A549 (cell line): Measurements from ENCODE around the gene CASTOR1. TPM values are rescaled to one million over a fixed set of nuclear protein-coding genes. Genes with fewer than 3 reads are reported as not detected.

ENCODE experiments used
- ATAC-seq, 2 experiments: fragments of 200-7000 bp in 1 of 2; fragments of >200 bp in 1 of 2; cut with Nextera tagmentation in 1 of 2; cut with Tn5 transposase in 1 of 2; 3 replicates each; pipeline versions ENCODE4 v1.8.0 to v1.9.1; 2018 to 2020; ENCODE audit warnings: mild to moderate bottlenecking in 1 of 2, moderate library complexity in 1 of 2
- CTCF ChIA-PET: fragments of 300-600 bp; sonication (Branson Sonifier 250); formaldehyde crosslinking; extraction: SDS; loops from one replicate; lab custom pipeline; 2021; ENCODE audit warnings: antibody characterized with exemption, inconsistent platforms; lab: Yijun Ruan, JAX
- POLR2A ChIA-PET: fragments of 350-600 bp; formaldehyde crosslinking; extraction: SDS; loops from one replicate; lab custom pipeline; 2021; ENCODE audit warnings: antibody characterized with exemption, inconsistent platforms; lab: Yijun Ruan, JAX
- DNase-seq, 2 experiments: peaks; one replicate each; pipeline versions ENCODE4 v3.0.0 to v3.0.0-alpha.2; 2011 to 2016; ENCODE audit warnings: low read depth in 1 of 2, low spot score in 1 of 2
- FAIRE-seq: peaks from 2 replicates; lab custom pipeline; 2011; peaks lifted over from hg19 to GRCh38; lab: Jason Lieb, UNC
- H3K27ac ChIP-seq, 2 experiments: fragments of >200 bp; sonication (Bioruptor Twin); formaldehyde crosslinking; 3 replicates each; pipeline ENCODE4 v1.5.1; 2016 to 2017
- H3K4me1 ChIP-seq: fragments of >200 bp; sonication (Bioruptor Twin); formaldehyde crosslinking; 3 replicates; pipeline ENCODE4 v1.6.1; 2016
- H3K4me2 ChIP-seq: fragments of >200 bp; sonication (Bioruptor Twin); formaldehyde crosslinking; 3 replicates; pipeline ENCODE4 v1.6.1; 2016
- H3K4me3 ChIP-seq: fragments of >200 bp; sonication (Bioruptor Twin); formaldehyde crosslinking; 3 replicates; pipeline ENCODE4 v1.5.1; 2016
- H3K9me3 ChIP-seq: fragments of >200 bp; sonication (Bioruptor Twin); formaldehyde crosslinking; 3 replicates; pipeline ENCODE4 v1.6.1; 2016
- BCL3 ChIP-seq: fragments of >200 bp; sonication (Bioruptor Twin); formaldehyde crosslinking; IDR thresholded peaks from 3 replicates; pipeline ENCODE4 v1.6.1; 2016
- E2F6 ChIP-seq: IDR thresholded peaks from 2 replicates; pipeline ENCODE4 v1.6.1; 2012; ENCODE audit warnings: low read depth, borderline replicate concordance
- EHF ChIP-seq: fragments of 250-450 bp; sonication (Bioruptor Pico); IDR thresholded peaks from 2 replicates; pipeline ENCODE4 v1.5.0; 2020; ENCODE audit warnings: mild to moderate bottlenecking
- EHMT2 ChIP-seq: fragments of 200-600 bp; sonication (generic); IDR thresholded peaks from 2 replicates; pipeline ENCODE4 v1.6.1; 2016; ENCODE audit warnings: antibody characterized with exemption, low read depth, mild to moderate bottlenecking, moderate library complexity
- EP300 ChIP-seq, 2 experiments: fragments of >200 bp; sonication (Bioruptor Twin); formaldehyde crosslinking; IDR thresholded peaks; 2 replicates in 1 of 2; 3 replicates in 1 of 2; pipeline ENCODE4 v1.6.1; 2016 to 2017
- FOSB ChIP-seq: fragments of 250-450 bp; sonication (Bioruptor Pico); IDR thresholded peaks from 2 replicates; pipeline ENCODE4 v1.5.0; 2020; ENCODE audit warnings: mild to moderate bottlenecking, moderate library complexity
- HES2 ChIP-seq: fragments of >200 bp; sonication (Bioruptor Twin); formaldehyde crosslinking; IDR thresholded peaks from 2 replicates; pipeline ENCODE4 v1.6.1; 2016
- HMGXB4 ChIP-seq: fragments of 250-450 bp; sonication (Bioruptor Pico); IDR thresholded peaks from 2 replicates; pipeline ENCODE4 v1.5.0; 2021; ENCODE audit warnings: mild to moderate bottlenecking, moderate library complexity, borderline replicate concordance
- HOXA7 ChIP-seq: fragments of 250-450 bp; sonication (Bioruptor Pico); IDR thresholded peaks from 2 replicates; pipeline ENCODE4 v1.5.0; 2020; ENCODE audit warnings: mild to moderate bottlenecking, moderate library complexity
- HOXB13 ChIP-seq: fragments of 250-450 bp; sonication (Bioruptor Pico); IDR thresholded peaks from 2 replicates; pipeline ENCODE4 v1.5.0; 2020; ENCODE audit warnings: low read depth, mild to moderate bottlenecking, moderate library complexity
- HOXB5 ChIP-seq: fragments of 250-450 bp; sonication (Bioruptor Pico); IDR thresholded peaks from 2 replicates; pipeline ENCODE4 v1.5.0; 2020; ENCODE audit warnings: mild to moderate bottlenecking, moderate library complexity
- JUN ChIP-seq, 2 experiments: fragments of >200 bp; sonication (Bioruptor Twin); formaldehyde crosslinking; IDR thresholded peaks; 2 replicates in 1 of 2; 3 replicates in 1 of 2; pipeline ENCODE4 v1.6.1; 2016 to 2017
- MAFK ChIP-seq: fragments of 450-650 bp; IDR thresholded peaks from 2 replicates; pipeline ENCODE4 v1.6.1; 2014; ENCODE audit not compliant: partially characterized antibody
- POLR2AphosphoS2 ChIP-seq: conservative IDR thresholded peaks from 2 replicates; pipeline ENCODE4 v1.6.1; 2012; ENCODE audit warnings: low read length, improper control_type of control experiment, inconsistent platforms
- RAD21 ChIP-seq, 2 experiments: fragments of >200 bp in 1 of 2; sonication (Bioruptor Twin) in 1 of 2; formaldehyde crosslinking in 1 of 2; IDR thresholded peaks in 1 of 2; conservative IDR thresholded peaks in 1 of 2; 2 replicates in 1 of 2; 3 replicates in 1 of 2; pipeline ENCODE4 v1.6.1; 2012 to 2018; ENCODE audit warnings: inconsistent platforms in 1 of 2
- RARB ChIP-seq: fragments of 250-450 bp; sonication (Bioruptor Pico); IDR thresholded peaks from 2 replicates; pipeline ENCODE4 v1.8.0; 2021; ENCODE audit warnings: mild to moderate bottlenecking, moderate library complexity
- RCOR1 ChIP-seq: fragments of 150-350 bp; IDR thresholded peaks from 2 replicates; pipeline ENCODE4 v1.6.1; 2014; ENCODE audit warnings: antibody characterized with exemption, low read length, low read depth
- RFX5 ChIP-seq: fragments of 450-650 bp; IDR thresholded peaks from 2 replicates; pipeline ENCODE4 v1.7.1; 2014; ENCODE audit warnings: antibody characterized with exemption, mild to moderate bottlenecking, moderate library complexity
- RNF2 ChIP-seq: fragments of 200-600 bp; sonication (generic); IDR thresholded peaks from 2 replicates; pipeline ENCODE4 v1.6.1; 2016; ENCODE audit warnings: low read depth, mild to moderate bottlenecking, antibody characterized with exemption, moderate library complexity, borderline replicate concordance
- SMC3 ChIP-seq: fragments of >200 bp; sonication (Bioruptor Twin); formaldehyde crosslinking; IDR thresholded peaks from 3 replicates; pipeline ENCODE4 v1.6.1; 2018; ENCODE audit warnings: inconsistent platforms
- SREBF2 ChIP-seq: fragments of 450-650 bp; IDR thresholded peaks from 2 replicates; pipeline ENCODE4 v1.6.1; 2014; ENCODE audit warnings: mild to moderate bottlenecking, moderate library complexity
- TP53 ChIP-seq: fragments of 250-450 bp; sonication (Bioruptor Pico); IDR thresholded peaks from 2 replicates; pipeline ENCODE4 v1.5.0; 2021; ENCODE audit warnings: mild to moderate bottlenecking, moderate library complexity
- ZFP36 ChIP-seq: fragments of 450-650 bp; IDR thresholded peaks from 2 replicates; pipeline ENCODE4 v1.6.1; 2014; ENCODE audit warnings: borderline replicate concordance; ENCODE audit not compliant: partially characterized antibody
- ZNF302 ChIP-seq: fragments of 250-450 bp; sonication (Bioruptor Pico); IDR thresholded peaks from 2 replicates; pipeline ENCODE4 v1.9.0; 2021; ENCODE audit warnings: inconsistent platforms, mild to moderate bottlenecking, moderate library complexity
- WGBS: methylation state at CpG from one replicate; pipeline ENCODE4 v1.1.6; 2017; ENCODE audit errors: missing lambda C conversion rate; 5-methylcytosine and 5-hydroxymethylcytosine counted together
- polyA plus RNA-seq, 4 experiments: library from polyadenylated mRNA; depleted of rRNA in 3 of 4; stranded (reverse); fragments of >200 nt; fragmentation: RNase III in 1 of 4; extraction: RNeasy Plus Mini Kit Qiagen cat#74134 plus additional on column Dnase treatment in 1 of 4; gene quantifications; 2 replicates in 3 of 4; 3 replicates in 1 of 4; pipeline ENCODE4 v1.2.3, GENCODE V29; 2011 to 2017

The CASTOR1 gene
- polyA plus RNA-seq, 2 of the 4 experiments (the other 2 are of a cell fraction) = 4.7 to 12.2 TPM

- TF ChIP-seq RAD21 (conservative IDR thresholded peaks at IDR 0.05 in 1 of 2, IDR thresholded peaks at IDR 0.05 in 1 of 2) (no peak), RARB (CRISPR knock-in tag) (no peak), HES2 (no peak), RFX5 (no peak)
These were observed 38.5 kb downstream of the CASTOR1 start (continued) for GRCh38 chr22:30250661-30251267.

- peak overlapping the region; percentile 99 to 100 for H3K27ac ChIP-seq
- FAIRE-seq = no peak
- 73% methylated on average over 2 of the region's 3 CpGs for WGBS
- H3K4me1 ChIP-seq = peaks cover 100% of the 10 kb centered on the region
- DNase-seq = no peak
- ATAC-seq = no peak
- CTCF ChIA-PET = interaction anchor here (0.9 to 2.4 kb wide), 5 partner anchors 12 to 142 kb away, joined by 3 to 15 read pairs (median 4); no protein-coding TSS in a partner anchor
- POLR2A ChIA-PET = interaction anchor here (0.7 to 1.3 kb wide), 3 partner anchors 11 to 40 kb away, joined by 3 to 8 read pairs (median 4); no protein-coding TSS in a partner anchor
- no peaks in the 10 kb centered on the region for H3K9me3 ChIP-seq
- H3K4me3 ChIP-seq = 0 out of 3 replicates have a peak overlapping the region, but pooled peaks have one; percentile 11
- TF ChIP-seq BCL3 = no peak
- TF ChIP-seq E2F6 = no peak
- TF ChIP-seq JUN (IDR thresholded peaks at IDR 0.05) = 0 out of 5 replicates have a peak, but pooled peaks of 1 of the 2 experiments have one; percentile 5
- no peak for TF ChIP-seq SREBF2
- TF ChIP-seq MAFK = no peak
- 0 out of 2 replicates have a peak, but pooled peaks have one; percentile 37 for TF ChIP-seq FOSB (CRISPR knock-in tag)
- TF ChIP-seq HOXA7 = peak; percentile 70; the same call in 1 of the 2 replicates
- peak; percentile 74; the same call in 1 of the 2 replicates for TF ChIP-seq EHF (CRISPR knock-in tag)
- TF ChIP-seq HMGXB4 (CRISPR knock-in tag) = no peak
- TF ChIP-seq HOXB13 = 0 out of 2 replicates have a peak, but pooled peaks have one; percentile 59
- 0 out of 2 replicates have a peak, but pooled peaks have one; percentile 38 for TF ChIP-seq POLR2AphosphoS2
- no peak for TF ChIP-seq SMC3
- peak overlapping the region; percentile 99 for H3K4me2 ChIP-seq
These were observed 39.2 kb downstream of the CASTOR1 start for GRCh38 chr22:30250039-30250565.

- POLR2A ChIA-PET = interaction anchor here (1.3 kb wide), 1 partner anchor 11 kb away, joined by 4 read pairs; no protein-coding TSS in a partner anchor
- TF ChIP-seq ZNF302 (CRISPR knock-in tag) = peak; percentile 38; the same call in 1 of the 2 replicates
- 0 out of 2 replicates have a peak, but pooled peaks have one; percentile 19 for TF ChIP-seq TP53 (CRISPR knock-in tag)
- TF ChIP-seq HOXB5 (CRISPR knock-in tag) = peak; percentile 12; the same call in 1 of the 2 replicates
- TF ChIP-seq E2F6 = peak; percentile 28; the same call in 1 of the 2 replicates
- peak; percentile 55; the same call in 1 of the 2 replicates for TF ChIP-seq EHF (CRISPR knock-in tag)
- peak; percentile 18 for TF ChIP-seq ZFP36
- TF ChIP-seq RCOR1 = no peak
- peak; percentile 85 for TF ChIP-seq HOXB13
- no peak for TF ChIP-seq EHMT2
- no peak for TF ChIP-seq EP300 (IDR thresholded peaks at IDR 0.05)
- no peak for TF ChIP-seq RNF2
These were observed 40.0 kb downstream of the CASTOR1 start for GRCh38 chr22:30249049-30250038.

More at GRCh38 chr22:30249049-30250038, 40.0 kb downstream of the CASTOR1 start:
- Histone ChIP-seq H3K4me1 (peaks cover 100% of the 10 kb centered on the region), H3K27ac (peak overlapping the region; percentile 99 to 100), H3K4me2 (peak overlapping the region; percentile 99), H3K9me3 (no peaks in the 10 kb centered on the region), H3K4me3 (0 out of 3 replicates have a peak overlapping the region, but pooled peaks have one; percentile 11)
- ATAC-seq = no peak
- CTCF ChIA-PET = interaction anchor here (0.6 to 2.4 kb wide), 6 partner anchors 11 to 141 kb away, joined by 3 to 15 read pairs (median 4); no protein-coding TSS in a partner anchor
- FAIRE-seq = no peak
- no peak for DNase-seq
- 67% methylated on average over 16 of the region's 27 CpGs for WGBS
